K562 (cell line): ENCODE results near the gene BFSP1. TPM values are rescaled to one million over a fixed set of nuclear protein-coding genes. Genes with fewer than 3 reads are reported as not detected.

ENCODE experiments used
- ATAC-seq: fragments of 200-7000 bp; cut with Tn5 transposase; 3 replicates; pipeline ENCODE4 v1.9.1; 2020; ENCODE audit warnings: moderate library complexity
- BruUV-seq: library from RNA; stranded (reverse); fragments of 400-500 nt; replicated peaks from 2 replicates; lab custom pipeline; 2021; lab: Mats Ljungman, UMichigan
- CTCF ChIA-PET: fragments of 300-600 bp; formaldehyde crosslinking; extraction: SDS; loops from one replicate; lab custom pipeline; 2021; ENCODE audit warnings: low intra/inter-chr PET ratio; lab: Yijun Ruan, JAX
- POLR2A ChIA-PET: fragments of 300-600, 350-650 bp; sonication (Branson Sonifier 250); formaldehyde crosslinking; extraction: SDS; loops from one replicate; lab custom pipeline; 2021; ENCODE audit warnings: antibody characterized with exemption, inconsistent platforms; lab: Yijun Ruan, JAX
- DNase-seq, 4 experiments: peaks; one replicate each; pipeline versions ENCODE4 v3.0.0 to v3.0.0-alpha.2; 2011 to 2018; ENCODE audit warnings: low spot score in 3 of 4, mixed read lengths in 3 of 4; ENCODE audit errors: extremely low read depth in 1 of 4
- FAIRE-seq: peaks from 2 replicates; lab custom pipeline; 2011; peaks lifted over from hg19 to GRCh38; lab: Jason Lieb, UNC
- H2AFZ ChIP-seq: 2 replicates; pipeline ENCODE4 v1.6.0; 2011; ENCODE audit warnings: low read depth, low read length, control low read depth, inconsistent platforms
- H3K27ac ChIP-seq: fragments of 200-600 bp; 3 replicates; pipeline ENCODE4 v1.8.0; 2011; ENCODE audit warnings: low read depth, mild to moderate bottlenecking, control low read depth, inconsistent platforms, low read length, moderate library complexity, mixed read lengths; ENCODE audit errors: extremely low read depth
- H3K27me3 ChIP-seq, 2 experiments: fragments of 300-600 bp in 1 of 2; 2 replicates in 1 of 2; 3 replicates in 1 of 2; pipeline versions ENCODE4 v1.6.0 to v1.8.0; 2011; ENCODE audit warnings: inconsistent platforms in 2 of 2, low read length in 2 of 2, mild to moderate bottlenecking in 1 of 2, mixed read lengths in 1 of 2, moderate library complexity in 1 of 2; ENCODE audit not compliant: control insufficient read depth in 2 of 2, insufficient read depth in 2 of 2
- H3K36me3 ChIP-seq: fragments of 300-600 bp; 3 replicates; pipeline ENCODE4 v1.8.0; 2011; ENCODE audit warnings: mild to moderate bottlenecking, low read length, inconsistent platforms; ENCODE audit not compliant: control insufficient read depth, insufficient read depth
- H3K4me1 ChIP-seq, 2 experiments: fragments of 200-600 bp in 1 of 2; replicated peaks in 1 of 2; 2 replicates in 1 of 2; 3 replicates in 1 of 2; pipeline versions ENCODE4 v1.5.1 to v1.8.0; 2011; ENCODE audit warnings: inconsistent platforms in 2 of 2, low read length in 2 of 2, mild to moderate bottlenecking in 1 of 2, mixed read lengths in 1 of 2, moderate library complexity in 1 of 2; ENCODE audit not compliant: control insufficient read depth in 2 of 2, insufficient read depth in 2 of 2
- H3K4me2 ChIP-seq: 2 replicates; pipeline ENCODE4 v1.6.1; 2011; ENCODE audit warnings: low read length, control low read depth, inconsistent platforms, mixed read lengths; ENCODE audit not compliant: insufficient read depth
- H3K4me3 ChIP-seq: fragments of 200-600 bp; sonication (generic), shearing (Covaris generic); 2 replicates; pipeline ENCODE4 v1.5.1; 2016; ENCODE audit warnings: control low read depth, inconsistent platforms
- H3K79me2 ChIP-seq: fragments of 200-600 bp; 3 replicates; pipeline ENCODE4 v1.8.0; 2011; ENCODE audit warnings: low read length, inconsistent platforms; ENCODE audit not compliant: control insufficient read depth, insufficient read depth
- H3K9ac ChIP-seq, 2 experiments: 2 replicates each; pipeline versions ENCODE4 v1.6.0 to v1.6.1; 2011; ENCODE audit warnings: low read depth in 2 of 2, low read length in 2 of 2, control low read depth in 1 of 2, inconsistent platforms in 1 of 2, mild to moderate bottlenecking in 1 of 2, mixed read lengths in 1 of 2; ENCODE audit not compliant: insufficient read depth in 1 of 2
- H3K9me1 ChIP-seq: one replicate; pipeline ENCODE4 v1.6.0; 2011; ENCODE audit warnings: inconsistent platforms, mild to moderate bottlenecking, low read length, moderate library complexity; ENCODE audit not compliant: control insufficient read depth, insufficient read depth
- H3K9me3 ChIP-seq: replicated peaks from 2 replicates; pipeline ENCODE4 v1.5.1; 2011; ENCODE audit warnings: low read depth, low read length, inconsistent platforms; ENCODE audit not compliant: control insufficient read depth, insufficient read depth
- H4K20me1 ChIP-seq: replicated peaks from 2 replicates; pipeline ENCODE4 v1.6.1; 2011; ENCODE audit warnings: low read length, inconsistent platforms, mixed read lengths; ENCODE audit not compliant: control insufficient read depth, insufficient read depth
- HNRNPK ChIP-seq: fragments of 200-400 bp; formaldehyde crosslinking; IDR thresholded peaks from one replicate; pipeline ENCODE4 v1.6.1; 2018; ENCODE audit warnings: mild to moderate bottlenecking, low read depth, low read length; ENCODE audit not compliant: poor library complexity, severe bottlenecking
- HOMEZ ChIP-seq: fragments of 250-450 bp; sonication (Bioruptor Pico); IDR thresholded peaks from 2 replicates; pipeline ENCODE4 v1.4.0; 2020; ENCODE audit warnings: mild to moderate bottlenecking, moderate library complexity
- MNT ChIP-seq, 2 experiments: fragments of 450-650 bp; conservative IDR thresholded peaks; 2 replicates each; pipeline ENCODE4 v1.6.1; 2017; ENCODE audit warnings: mild to moderate bottlenecking in 2 of 2, moderate library complexity in 2 of 2
- TBP ChIP-seq: optimal IDR thresholded peaks from 2 replicates; pipeline ENCODE3; 2011; ENCODE audit warnings: low read depth, low read length, improper control_type of control experiment
- ZNF609 ChIP-seq: sonication (generic); formaldehyde crosslinking; IDR thresholded peaks from 2 replicates; pipeline ENCODE4 v1.8.1; 2023; ENCODE audit warnings: missing genetic modification reagents, mild to moderate bottlenecking, borderline replicate concordance
- WGBS: fragments of 100-300 bp; shearing (Covaris generic); methylation state at CpG from one replicate; pipeline ENCODE4 v1.1.6; 2016; ENCODE audit warnings: low coverage, mixed read lengths; ENCODE audit not compliant: insufficient coverage; ENCODE audit errors: missing lambda C conversion rate; 5-methylcytosine and 5-hydroxymethylcytosine counted together
- in situ Hi-C: fragments of 300-500 bp; cut with MboI; formaldehyde crosslinking; loops from 4 replicates; pipeline ENCODE4 v1.15.0; 2018; ENCODE audit warnings: inconsistent platforms, mixed read lengths
- intact Hi-C: fragments of 100-400 bp; cut with micrococcal nuclease; formaldehyde crosslinking; loops from 2 replicates; pipeline ENCODE4 v1.14.2; 2022
- polyA plus RNA-seq, 8 experiments: library from polyadenylated mRNA; depleted of rRNA in 4 of 8; stranded (reverse) in 5 of 8; unstranded in 3 of 8; fragments of >200 nt; fragmentation: Nextera tagmentation in 2 of 8; fragmentation: Illumina TruSeq in 1 of 8; extraction: Ambion mirVana in 2 of 8; extraction: Trizol in 1 of 8; gene quantifications; 2 replicates each; pipeline versions ENCODE4 v1.2.1 to v1.2.3, GENCODE V29; 2011 to 2014; ENCODE audit warnings: inconsistent platforms in 1 of 8, missing spikeins in 1 of 8
- total RNA-seq, 7 experiments: library from RNA; depleted of rRNA in 6 of 7; stranded (reverse); fragments of >200 nt in 6 of 7; fragmentation: Illumina TruSeq in 2 of 7; extraction: Trizol in 2 of 7; gene quantifications; 2 replicates each; pipeline versions ENCODE4 v1.2.1 to v1.2.3, GENCODE V29; 2011 to 2021; ENCODE audit warnings: low replicate concordance in 1 of 7

Gene BFSP1
- total and polyA plus RNA-seq, 9 of the 15 experiments (the other 6 are each of a cell fraction or from before 2014, with no cell fraction given), result 0.09 to 0.86 (median 0.40) TPM

- H3K9ac ChIP-seq, result no peak overlapping the region
- no TSS peak for BruUV-seq
- no peaks in the 10 kb centered on the region for H3K9me3 ChIP-seq
- ATAC-seq, result no peak
- FAIRE-seq, result no peak
- in situ Hi-C loops, result no loop called here
- no peak for DNase-seq
- peaks cover 0 to 23% of the 10 kb centered on the region in 2 experiments; a peak in 3 of 5 replicates for H3K27me3 ChIP-seq
- H3K27ac ChIP-seq, result no peak overlapping the region
- H3K4me3 ChIP-seq, result no peak overlapping the region
- intact Hi-C loops, result no loop called here
- no peak for TF ChIP-seq TBP
- no peak for TF ChIP-seq HNRNPK
- TF ChIP-seq ZNF609 (CRISPR knock-in tag), result no peak
- TF ChIP-seq HOMEZ (CRISPR knock-in tag), result no peak
- no peak for TF ChIP-seq MNT (conservative IDR thresholded peaks at IDR 0.05)
- no peak overlapping the region for H3K4me2 ChIP-seq
- WGBS, result 0% methylated on average over 1 of the region's 3 CpGs
- H3K36me3 ChIP-seq, result no peaks in the 10 kb centered on the region
- POLR2A ChIA-PET, result no interaction called here
- H2AFZ ChIP-seq, result no peak overlapping the region
- peaks cover 0 to 4% of the 10 kb centered on the region in 2 experiments; a peak in 2 of 5 replicates for H3K4me1 ChIP-seq
- no peaks in the 10 kb centered on the region for H3K9me1 ChIP-seq
- CTCF ChIA-PET, result no interaction called here
- no peaks in the 10 kb centered on the region for H3K79me2 ChIP-seq
- no peaks in the 10 kb centered on the region for H4K20me1 ChIP-seq
Measured at GRCh38 chr20:17452441-17452840, 78.7 kb downstream of the BFSP1 start.
